CD4-positive, alpha-beta T cell treated with Interferon alpha-2 for 1 hour (primary cell): Measurements from ENCODE around the gene LY9.

Experiments used
- DNase-seq, 2 donors: peaks; one replicate each; pipeline ENCODE4 v3.0.0-alpha.2; 2020 to 2022

Gene LY9

DNA sequence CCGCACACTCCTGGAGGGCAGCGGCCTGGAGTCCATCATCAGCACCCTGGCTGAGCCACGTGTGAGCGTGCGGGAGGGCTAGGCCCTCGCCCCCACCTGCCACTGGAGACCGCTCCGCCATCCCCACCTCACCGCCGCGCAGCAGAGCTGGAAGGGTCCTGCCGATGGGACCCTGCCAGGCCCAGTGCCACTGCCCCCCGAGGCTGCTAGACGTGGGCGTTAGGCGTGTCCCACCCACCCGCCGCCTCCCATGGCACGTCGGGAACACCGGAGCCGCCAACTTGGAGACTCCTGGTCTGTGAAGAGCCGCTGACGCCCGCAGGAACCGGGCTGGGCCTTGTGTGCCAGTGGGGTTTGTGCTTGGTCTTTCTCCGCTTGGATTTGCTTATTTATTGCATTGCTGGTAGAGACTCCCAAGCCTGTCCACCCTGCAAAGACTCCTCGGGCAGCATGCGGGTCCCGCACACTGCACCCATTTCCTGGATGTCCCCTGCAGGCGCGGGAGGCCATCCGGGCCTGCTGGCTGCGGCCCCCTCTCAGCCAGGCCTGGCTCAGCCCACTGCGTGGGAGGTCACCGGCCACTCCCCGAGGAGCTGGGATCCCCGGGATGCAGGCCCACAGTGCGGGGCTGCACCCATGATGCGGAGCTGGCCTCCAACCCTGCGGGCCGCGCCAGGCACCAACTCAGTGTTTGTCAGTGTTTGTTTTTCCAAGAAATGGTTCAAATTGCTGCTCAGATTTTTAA is 6.0 kb downstream of the LY9 start:
- DNase-seq = no peak

DNA sequence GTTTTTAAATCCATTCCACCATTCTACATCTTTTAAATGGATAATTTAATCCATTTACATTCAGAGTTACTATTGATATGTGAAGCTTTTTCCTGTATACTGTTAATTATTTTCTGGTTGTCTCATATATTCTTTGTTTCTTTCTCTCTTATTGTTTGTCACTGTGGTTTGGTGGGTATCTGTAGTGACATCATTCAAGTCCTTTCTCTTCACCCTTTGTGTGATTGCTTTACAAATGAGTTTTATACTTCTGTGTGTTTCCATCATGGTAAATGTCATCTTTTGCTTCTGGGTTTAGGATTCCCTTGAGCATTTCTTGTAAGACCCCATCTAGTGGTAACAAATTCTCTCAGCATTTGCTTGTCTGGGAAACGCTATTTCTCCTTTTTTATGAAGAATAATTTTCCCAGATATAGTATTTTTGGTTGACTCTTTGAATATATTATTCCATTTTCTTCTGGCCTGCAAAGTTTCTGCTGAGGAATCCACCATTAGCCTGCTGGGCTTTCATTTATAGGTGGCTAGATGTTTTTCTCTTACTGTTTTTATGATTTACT is 10.2 kb downstream of the LY9 start:
- DNase-seq = no peak

- DNase-seq = no peak
Measured at GRCh38 chr1:160806784-160807183, 10.8 kb downstream of the LY9 start.

GRCh38 chr1:160807247-160807646 is 11.3 kb downstream of the LY9 start:
- DNase-seq = no peak

GRCh38 chr1:160807738-160808137 is 11.8 kb downstream of the LY9 start:
- DNase-seq = no peak

- DNase-seq = no peak
Measured at GRCh38 chr1:160808289-160808688, 12.3 kb downstream of the LY9 start.

DNA sequence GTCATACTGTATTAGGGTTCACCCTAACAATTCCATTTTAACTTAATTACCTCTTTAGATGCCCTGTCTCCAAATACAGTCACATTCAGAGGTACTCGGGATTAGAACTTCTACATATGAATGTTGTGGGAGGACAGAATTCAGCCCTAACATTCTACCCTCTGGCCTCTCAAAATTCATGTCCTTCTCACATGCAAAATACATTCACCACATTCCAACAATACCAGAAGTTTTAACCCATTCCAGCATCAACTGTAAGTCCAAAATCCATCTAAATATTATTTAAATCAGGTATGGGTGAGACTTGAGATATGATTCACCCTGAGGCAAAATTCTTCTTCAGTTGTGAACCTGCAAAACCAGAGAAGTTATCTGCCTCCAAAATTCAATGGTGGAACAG is 14.5 kb downstream of the LY9 start:
- DNase-seq = no peak

GRCh38 chr1:160811147-160811546 is 15.2 kb downstream of the LY9 start:
- DNase-seq = no peak

DNA sequence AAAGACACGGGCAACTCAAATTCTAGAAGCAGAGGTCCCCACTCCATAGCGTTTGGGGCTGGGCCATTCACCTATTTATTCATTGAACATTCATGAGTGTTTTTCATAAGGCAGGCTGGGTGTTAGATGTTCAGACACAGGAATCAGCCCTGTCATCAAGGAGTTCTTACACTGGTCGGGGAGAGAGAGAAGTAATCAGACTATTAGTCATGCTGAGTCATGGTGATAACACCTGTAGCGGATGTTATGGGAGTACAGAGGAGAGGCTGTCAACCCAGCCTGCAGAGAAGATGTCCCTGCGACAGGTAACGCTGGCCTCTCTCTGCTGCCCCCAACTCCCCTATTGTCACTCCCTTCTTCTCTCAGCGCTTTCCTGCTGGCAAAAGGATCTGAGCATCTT is 17.2 kb downstream of the LY9 start:
- DNase-seq = no peak

GRCh38 chr1:160814316-160814715 is 18.3 kb downstream of the LY9 start:
- DNase-seq = no peak

DNA sequence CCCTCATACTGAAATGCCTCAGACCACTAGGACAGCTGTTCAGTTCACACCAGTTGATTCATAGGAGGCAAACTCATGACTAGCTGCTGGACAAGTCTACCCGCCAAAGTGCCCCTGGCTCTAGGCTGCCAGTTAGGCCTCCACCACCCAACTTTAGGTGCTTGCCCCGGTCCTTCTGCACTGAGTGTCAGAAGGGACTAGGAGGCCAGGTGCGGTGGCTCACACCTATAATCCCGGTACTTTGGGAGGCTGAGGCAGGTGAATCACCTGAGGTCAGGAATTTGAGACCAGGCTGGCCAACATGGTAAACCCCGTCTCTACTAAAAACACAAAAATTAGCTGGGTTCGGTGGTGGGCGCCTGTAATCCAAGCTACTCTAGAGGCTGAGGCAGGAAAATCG is 18.9 kb downstream of the LY9 start:
- no peak for DNase-seq

- no peak for DNase-seq
Measured at GRCh38 chr1:160818207-160818937, 22.4 kb downstream of the LY9 start.

- no peak for DNase-seq
Measured at GRCh38 chr1:160819186-160819585, 23.2 kb downstream of the LY9 start.

DNA sequence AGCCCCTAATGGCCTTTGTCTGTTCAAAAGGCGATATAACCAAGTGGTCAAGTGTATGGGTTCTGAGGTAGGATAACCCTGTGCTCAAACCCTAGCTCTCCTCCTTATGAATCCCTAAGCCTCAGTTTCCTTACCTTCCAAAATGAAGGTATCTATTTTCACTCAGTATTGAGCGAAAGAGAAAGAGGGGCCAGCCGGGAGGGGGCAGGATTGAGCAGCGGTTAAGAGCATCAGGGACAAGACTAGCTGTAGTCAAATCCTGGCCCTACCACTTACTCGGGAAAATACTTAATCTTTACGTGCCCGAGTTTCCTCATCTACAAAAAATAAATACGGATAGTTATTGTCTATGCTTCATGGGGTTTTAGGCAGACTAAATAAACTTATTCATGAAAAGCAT is 25.7 kb downstream of the LY9 start:
- DNase-seq = no peak

- DNase-seq = no peak
Measured at GRCh38 chr1:160823296-160823695, 27.3 kb downstream of the LY9 start.

DNA sequence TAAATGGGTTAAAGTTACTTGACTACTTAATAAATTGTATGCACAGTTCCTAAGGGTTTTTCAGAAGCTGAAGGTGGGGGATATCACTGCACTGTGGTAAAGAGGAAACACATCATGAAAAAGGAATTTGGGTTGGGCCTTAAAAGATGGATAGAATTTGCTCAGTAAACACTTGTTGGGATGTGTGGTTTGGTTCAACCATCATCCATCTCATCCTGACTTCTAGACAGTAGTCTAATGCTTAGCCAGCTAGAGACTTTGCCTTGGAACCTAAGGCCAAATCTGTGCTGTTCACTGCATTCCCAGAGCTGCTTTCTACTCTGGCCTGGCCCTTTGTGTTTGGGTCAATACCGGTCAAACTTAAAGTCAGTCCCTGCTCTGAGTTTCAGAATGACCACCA is 30.6 kb downstream of the LY9 start:
- no peak for DNase-seq

- no peak for DNase-seq
Measured at GRCh38 chr1:160827418-160827817, 31.4 kb downstream of the LY9 start.

DNA sequence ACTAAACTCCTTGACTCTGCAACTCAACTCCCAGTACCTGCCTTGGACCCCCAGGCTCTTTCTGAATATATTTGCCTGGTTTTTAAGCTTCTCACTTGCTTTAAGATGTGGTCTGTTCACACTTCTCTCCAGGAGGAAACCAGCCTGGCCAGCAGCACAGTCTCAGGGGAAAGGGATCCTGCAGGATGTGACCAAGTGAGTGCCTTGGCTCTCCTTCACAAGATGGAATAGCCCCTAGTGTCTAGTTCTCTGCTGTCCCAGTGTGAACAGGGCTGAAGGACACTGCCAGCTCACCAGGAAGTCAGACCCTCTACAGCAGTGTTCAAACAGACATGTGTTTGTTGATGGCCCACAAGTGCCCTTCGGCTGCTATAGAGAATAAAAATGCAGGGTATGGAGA is 33.8 kb downstream of the LY9 start:
- DNase-seq = no peak

DNA sequence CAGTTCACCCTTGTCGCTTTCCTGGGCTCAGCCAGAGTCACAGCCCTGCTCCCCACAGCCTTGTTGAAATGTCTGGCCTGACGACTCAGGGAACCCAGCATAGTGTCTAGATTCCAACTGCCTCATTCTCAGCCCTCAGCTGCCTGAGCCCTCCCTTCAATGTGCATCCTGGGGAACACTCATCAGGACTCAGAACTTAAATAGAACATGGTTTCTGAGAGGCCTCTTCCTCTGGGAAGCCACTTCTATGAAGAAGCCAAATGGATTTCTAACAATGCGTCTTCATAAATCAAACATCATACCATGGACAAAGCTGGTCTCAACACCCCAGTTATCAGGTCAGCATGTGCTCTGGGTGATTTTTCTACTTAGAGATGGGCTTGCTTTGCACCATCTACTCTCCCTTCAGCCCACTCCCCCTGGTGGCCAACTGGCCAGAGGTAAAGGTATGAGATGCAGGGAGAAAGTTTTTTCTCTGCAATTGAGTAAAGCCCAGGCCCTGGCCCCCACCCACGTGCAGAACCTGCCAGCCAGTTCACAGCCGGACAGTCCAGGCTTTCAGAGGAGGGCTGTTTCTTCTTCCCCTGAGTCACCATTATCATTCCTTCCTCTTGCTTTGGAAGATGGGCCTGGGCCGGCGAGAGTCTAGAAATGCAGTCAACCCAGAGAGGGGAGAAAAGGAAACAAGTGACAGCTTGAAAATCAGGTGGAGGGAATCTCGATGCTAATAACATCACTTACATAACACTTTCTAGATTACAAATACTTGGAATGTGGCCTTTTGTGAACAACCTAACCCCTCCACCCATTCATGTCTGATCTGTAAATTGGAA is 34.6 kb downstream of the LY9 start:
- DNase-seq = peak; percentile 70 to 77

DNA sequence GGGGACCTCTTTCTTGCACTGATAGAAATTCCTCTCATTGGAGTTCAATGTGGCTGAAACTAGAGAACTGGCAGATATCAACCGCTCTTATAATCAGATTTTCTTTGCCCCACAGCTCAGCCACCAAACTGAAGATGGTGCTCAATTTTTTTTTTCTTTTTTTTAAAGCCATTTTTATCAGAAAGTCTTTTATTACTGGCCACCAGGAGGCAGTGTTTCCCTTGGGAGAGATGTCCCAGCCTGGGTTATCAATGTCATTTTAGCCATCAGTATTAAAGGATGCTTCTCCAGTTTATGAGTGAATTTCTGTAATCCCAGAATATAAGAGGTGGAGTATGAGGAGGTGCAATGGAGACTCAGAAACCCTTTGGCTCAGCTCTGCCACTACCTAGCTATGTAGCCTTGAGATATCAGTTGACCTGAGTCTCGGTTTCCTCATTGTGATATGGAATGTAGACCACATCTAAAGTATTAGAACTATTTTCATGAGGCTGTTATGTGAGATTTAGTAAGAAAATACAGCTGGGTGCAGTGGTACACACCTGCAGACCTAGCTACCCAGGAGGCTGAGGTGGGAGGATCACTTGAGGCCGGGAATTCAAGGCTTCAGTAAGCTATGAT is 39.1 kb downstream of the LY9 start:
- peak; percentile 48 to 61 for DNase-seq

DNA sequence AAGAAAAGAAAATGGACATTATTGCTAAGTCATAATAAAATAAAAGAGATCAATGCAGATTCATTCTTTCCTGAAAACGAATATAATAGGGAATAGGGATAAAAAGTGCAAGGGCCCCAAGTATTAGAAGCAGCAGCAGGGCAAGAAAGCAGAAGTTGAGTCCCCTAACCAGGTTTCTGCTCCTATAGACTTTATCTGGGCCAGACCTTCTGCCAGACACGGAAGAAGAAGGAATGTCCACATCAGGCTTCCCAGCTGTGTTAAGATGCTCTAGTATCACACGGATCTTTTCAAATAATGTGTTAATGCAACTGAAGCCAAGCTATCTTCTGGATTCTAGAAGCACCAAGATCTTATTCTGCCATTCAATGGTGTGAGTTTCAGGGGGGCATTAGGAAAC is 39.8 kb downstream of the LY9 start:
- no peak for DNase-seq

- DNase-seq = no peak
Measured at GRCh38 chr1:160836561-160836960, 40.6 kb downstream of the LY9 start.

DNA sequence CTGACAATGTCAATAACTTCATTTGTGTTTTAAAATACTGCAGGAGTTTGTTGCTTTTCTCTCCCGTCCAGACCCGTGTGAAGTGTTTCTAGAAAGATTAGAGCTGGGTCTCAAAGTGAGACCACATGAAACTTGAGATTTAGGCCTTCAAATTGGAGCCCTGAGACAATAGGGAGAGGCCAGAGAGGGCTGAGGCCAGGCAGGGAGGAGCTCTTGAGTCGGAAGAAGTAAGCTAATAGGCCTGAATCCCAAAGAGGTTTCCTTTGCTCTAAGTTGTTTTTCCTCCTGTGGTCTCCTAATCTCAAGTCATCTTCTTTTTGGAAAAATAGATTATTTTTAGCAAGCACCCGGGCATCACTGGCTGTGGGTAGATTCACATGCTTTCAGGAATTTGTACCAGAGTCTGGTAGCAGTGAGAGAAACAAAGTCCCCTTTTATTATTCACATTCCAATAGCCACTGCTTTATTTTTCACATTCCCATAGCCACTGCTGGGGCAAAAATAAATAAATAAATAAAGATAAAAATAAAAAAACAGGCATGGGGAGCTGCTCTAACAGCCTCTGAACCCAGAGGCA is 41.1 kb downstream of the LY9 start:
- DNase-seq = no peak
